H9 (cell line): ENCODE measurements around the gene CD48. TPM values are rescaled to one million over a fixed set of nuclear protein-coding genes. Genes with fewer than 3 reads are reported as not detected.

Experiments used
- DNase-seq: peaks from one replicate; pipeline ENCODE4 v3.0.0-alpha.2; 2017
- H2AFZ ChIP-seq: one replicate; pipeline ENCODE4 v1.6.1; 2013; ENCODE audit warnings: mild to moderate bottlenecking, low read length, control low read depth, moderate library complexity
- H2AK5ac ChIP-seq: 2 replicates; pipeline ENCODE4 v1.6.1; 2013; ENCODE audit warnings: low read length, control low read depth, mixed read lengths; ENCODE audit not compliant: insufficient read length
- H2BK120ac ChIP-seq: one replicate; pipeline ENCODE4 v1.6.1; 2013; ENCODE audit warnings: low read depth, mild to moderate bottlenecking, low read length, control low read depth, inconsistent platforms; ENCODE audit not compliant: poor library complexity, severe bottlenecking
- H2BK12ac ChIP-seq: 2 replicates; pipeline ENCODE4 v1.6.1; 2013; ENCODE audit warnings: low read length, control low read depth, mixed read lengths, low read depth; ENCODE audit not compliant: insufficient read length
- H2BK15ac ChIP-seq: 2 replicates; pipeline ENCODE4 v1.6.1; 2013; ENCODE audit warnings: low read depth, low read length, control low read depth
- H2BK20ac ChIP-seq: one replicate; pipeline ENCODE4 v1.6.1; 2013; ENCODE audit warnings: low read depth, mild to moderate bottlenecking, low read length, control low read depth, inconsistent platforms; ENCODE audit not compliant: poor library complexity, severe bottlenecking
- H2BK5ac ChIP-seq: 2 replicates; pipeline ENCODE4 v1.6.1; 2013; ENCODE audit warnings: low read length, control low read depth, mixed read lengths; ENCODE audit not compliant: insufficient read length
- H3K14ac ChIP-seq: 2 replicates; pipeline ENCODE4 v1.6.1; 2013; ENCODE audit warnings: low read length, control low read depth; ENCODE audit not compliant: insufficient read depth
- H3K18ac ChIP-seq: 2 replicates; pipeline ENCODE4 v1.6.1; 2013; ENCODE audit warnings: low read depth, mild to moderate bottlenecking, mixed read lengths, low read length, control low read depth; ENCODE audit not compliant: insufficient read length
- H3K23ac ChIP-seq: 2 replicates; pipeline ENCODE4 v1.6.1; 2013; ENCODE audit warnings: low read length, control low read depth, mixed read lengths, low read depth; ENCODE audit not compliant: insufficient read length
- H3K23me2 ChIP-seq: 2 replicates; pipeline ENCODE4 v1.6.1; 2013; ENCODE audit warnings: low read depth, mild to moderate bottlenecking, mixed read lengths, low read length, control low read depth; ENCODE audit not compliant: insufficient read length, poor library complexity, severe bottlenecking
- H3K27ac ChIP-seq: 2 replicates; pipeline ENCODE4 v1.5.1; 2013; ENCODE audit warnings: low read length, control low read depth, mixed read lengths, low read depth; ENCODE audit not compliant: insufficient read length
- H3K27me3 ChIP-seq: 2 replicates; pipeline ENCODE4 v1.6.1; 2013; ENCODE audit warnings: low read length, control low read depth, inconsistent platforms; ENCODE audit not compliant: insufficient read depth
- H3K4ac ChIP-seq: 2 replicates; pipeline ENCODE4 v1.6.1; 2013; ENCODE audit warnings: low read depth, mild to moderate bottlenecking, control low read depth, inconsistent platforms, low read length, moderate library complexity
- H3K4me1 ChIP-seq: 2 replicates; pipeline ENCODE4 v1.6.1; 2013; ENCODE audit warnings: low read length, control low read depth, inconsistent platforms; ENCODE audit not compliant: insufficient read depth
- H3K4me2 ChIP-seq: 2 replicates; pipeline ENCODE4 v1.6.1; 2013; ENCODE audit warnings: low read length, control low read depth, mixed read lengths; ENCODE audit not compliant: insufficient read length, insufficient read depth
- H3K56ac ChIP-seq: 2 replicates; pipeline ENCODE4 v1.6.1; 2013; ENCODE audit warnings: low read depth, mild to moderate bottlenecking, mixed read lengths, low read length, control low read depth; ENCODE audit not compliant: insufficient read length
- H3K79me1 ChIP-seq: 2 replicates; pipeline ENCODE4 v1.6.1; 2013; ENCODE audit warnings: low read depth, mild to moderate bottlenecking, moderate library complexity, low read length, control low read depth, inconsistent platforms; ENCODE audit not compliant: insufficient read depth, poor library complexity, severe bottlenecking
- H3K79me2 ChIP-seq: 2 replicates; pipeline ENCODE4 v1.6.1; 2013; ENCODE audit warnings: low read length, control low read depth, inconsistent platforms; ENCODE audit not compliant: insufficient read depth
- H3K9ac ChIP-seq: 2 replicates; pipeline ENCODE4 v1.6.1; 2013; ENCODE audit warnings: low read length, control low read depth, mixed read lengths; ENCODE audit not compliant: insufficient read length; ENCODE audit errors: extremely low read depth
- H3K9me3 ChIP-seq: one replicate; pipeline ENCODE4 v1.6.1; 2013; ENCODE audit warnings: low read depth, low read length, inconsistent platforms; ENCODE audit not compliant: control insufficient read depth
- H3T11ph ChIP-seq: one replicate; pipeline ENCODE4 v1.6.1; 2013; ENCODE audit warnings: mild to moderate bottlenecking, low read length, control low read depth, inconsistent platforms
- H4K20me1 ChIP-seq: one replicate; pipeline ENCODE4 v1.6.1; 2013; ENCODE audit not compliant: control insufficient read depth, insufficient read length, insufficient read depth
- H4K5ac ChIP-seq: 2 replicates; pipeline ENCODE4 v1.6.1; 2013; ENCODE audit warnings: low read depth, mild to moderate bottlenecking, mixed read lengths, low read length, control low read depth; ENCODE audit not compliant: insufficient read length
- H4K8ac ChIP-seq: replicated peaks from 2 replicates; pipeline ENCODE4 v1.6.1; 2013; ENCODE audit warnings: low read length, control low read depth, mixed read lengths, low read depth; ENCODE audit not compliant: insufficient read length
- H4K91ac ChIP-seq: 2 replicates; pipeline ENCODE4 v1.6.1; 2013; ENCODE audit warnings: low read depth, mild to moderate bottlenecking, moderate library complexity, mixed read lengths, low read length, control low read depth; ENCODE audit not compliant: insufficient read length
- H3K27ac Mint-ChIP-seq, 3 experiments: 2 replicates in 2 of 3; 3 replicates in 1 of 3; pipeline ENCODE4 v1.8.0; 2020 to 2021; ENCODE audit warnings: mixed read lengths in 3 of 3, mild to moderate bottlenecking in 1 of 3, moderate library complexity in 1 of 3
- H3K27me3 Mint-ChIP-seq: 2 replicates; pipeline ENCODE4 v1.8.0; 2021; ENCODE audit warnings: low read depth, mild to moderate bottlenecking, moderate library complexity, mixed read lengths
- H3K36me3 Mint-ChIP-seq, 3 experiments: 2 replicates in 2 of 3; 3 replicates in 1 of 3; pipeline ENCODE4 v1.8.0; 2020 to 2021; ENCODE audit warnings: low read depth in 3 of 3, mixed read lengths in 3 of 3; ENCODE audit not compliant: insufficient read depth in 1 of 3
- H3K4me1 Mint-ChIP-seq, 2 experiments: 2 replicates each; pipeline ENCODE4 v1.8.0; 2020; ENCODE audit warnings: mixed read lengths in 2 of 2
- H3K4me3 Mint-ChIP-seq, 2 experiments: 2 replicates in 1 of 2; 3 replicates in 1 of 2; pipeline ENCODE4 v1.8.0; 2020 to 2021; ENCODE audit warnings: mild to moderate bottlenecking in 2 of 2, mixed read lengths in 2 of 2, moderate library complexity in 1 of 2
- H3K9me3 Mint-ChIP-seq, 2 experiments: 2 replicates in 1 of 2; 3 replicates in 1 of 2; pipeline ENCODE4 v1.8.0; 2020; ENCODE audit warnings: mild to moderate bottlenecking in 2 of 2, mixed read lengths in 2 of 2, moderate library complexity in 1 of 2
- CTCF ChIP-seq: fragments of 200-600 bp; sonication (generic); conservative IDR thresholded peaks from 3 replicates; pipeline ENCODE4 v1.8.0; 2021; ENCODE audit warnings: antibody characterized with exemption, mild to moderate bottlenecking
- WGBS: extraction: QIAGEN DNeasy Blood & Tissue Kit; methylation state at CpG from one replicate; pipeline ENCODE4 v1.1.7; 2013; ENCODE audit warnings: missing lambda C conversion rate, low lambda C conversion rate, mixed read lengths; ENCODE audit not compliant: insufficient read length; ENCODE audit errors: extremely low coverage; 5-methylcytosine and 5-hydroxymethylcytosine counted together
- total RNA-seq: library from RNA; stranded (reverse); gene quantifications from 2 replicates; pipeline ENCODE4 v1.2.1, GENCODE V29; 2021

Gene CD48
- total RNA-seq, 1 experiment from 2014 or later = not detected

DNA sequence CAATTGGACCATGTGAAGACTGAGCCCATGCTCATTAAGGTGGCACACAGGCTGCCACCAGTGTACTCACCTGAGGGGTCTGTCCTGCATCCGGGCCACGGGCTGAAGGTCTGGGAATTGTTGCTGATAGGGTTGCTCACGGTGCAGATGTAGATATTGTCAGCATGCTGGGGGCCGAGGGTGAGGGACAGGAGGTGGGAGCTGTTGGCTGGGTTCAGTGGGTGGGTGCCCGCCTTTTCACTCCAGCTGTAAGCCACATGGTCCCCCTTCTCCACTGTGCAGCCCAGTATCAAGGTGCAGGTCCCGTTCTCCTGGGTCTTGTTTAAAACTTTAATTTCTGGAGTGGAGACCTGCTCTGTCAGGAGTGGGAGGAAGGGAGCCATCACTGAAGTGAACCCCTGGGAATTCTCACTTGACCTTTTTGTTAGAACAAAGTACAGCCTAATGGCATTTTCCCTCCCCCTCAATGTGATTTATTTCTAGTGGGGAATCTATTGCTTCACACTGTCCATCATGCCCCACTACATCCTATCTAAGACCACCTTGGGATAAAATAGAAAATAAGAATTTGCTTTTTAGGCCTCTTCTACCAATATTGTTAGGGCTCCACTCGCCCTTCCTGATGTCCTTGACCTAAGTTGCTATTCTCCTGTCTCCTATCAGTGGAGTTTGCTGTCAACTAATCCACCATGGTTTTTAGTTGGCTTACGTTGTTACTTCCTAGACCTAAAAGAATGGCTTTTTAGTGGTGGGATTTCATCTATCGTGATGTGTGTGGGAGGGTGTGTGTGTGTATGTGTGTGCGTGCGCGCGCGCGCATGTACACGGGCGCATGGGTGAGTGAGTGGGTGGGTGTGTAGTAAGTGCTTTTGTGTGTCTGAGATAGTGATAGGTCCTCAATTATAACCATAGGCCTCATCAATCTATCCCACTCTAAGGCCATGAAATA is 76.8 kb downstream of the CD48 start:
- no peak overlapping the region for H2BK20ac ChIP-seq

More for the DNA sequence above, 76.8 kb downstream of the CD48 start:
- H3K27me3 Mint-ChIP-seq = peaks cover 1% of the 10 kb centered on the region; the same call in 1 of the 2 replicates
- no peaks in the 10 kb centered on the region; the same call in 1 of the 2 replicates for H3K4me1 ChIP-seq
- H3K14ac ChIP-seq = no peak overlapping the region
- H3K79me2 ChIP-seq = no peaks in the 10 kb centered on the region
- no peak overlapping the region for H3K9ac ChIP-seq
- H4K91ac ChIP-seq = no peak overlapping the region
- H3K27me3 ChIP-seq = no peaks in the 10 kb centered on the region; the same call in 1 of the 2 replicates
- peaks cover 20% of the 10 kb centered on the region in 2 experiments for H3K4me1 Mint-ChIP-seq
- DNase-seq = no peak
- no peak overlapping the region for H3K4me3 Mint-ChIP-seq
- no peaks in the 10 kb centered on the region for H4K20me1 ChIP-seq
- no peak overlapping the region for H2AK5ac ChIP-seq
- no peaks in the 10 kb centered on the region; a peak in 1 of 5 replicates for H3K9me3 Mint-ChIP-seq
- H3K23ac ChIP-seq = no peak overlapping the region
- no peaks in the 10 kb centered on the region for H3K79me1 ChIP-seq
- no peak overlapping the region for H4K5ac ChIP-seq
- no peak overlapping the region for H2BK5ac ChIP-seq
- WGBS = no CpG with 5 or more reads among the region's 17 CpGs
- H3K4me2 ChIP-seq = no peak overlapping the region
- H3K36me3 Mint-ChIP-seq = no peaks in the 10 kb centered on the region; a peak in 1 of 7 replicates
- no peaks in the 10 kb centered on the region for H3K9me3 ChIP-seq
- no peak overlapping the region for H3T11ph ChIP-seq
- no peak overlapping the region for H3K27ac Mint-ChIP-seq
- H3K18ac ChIP-seq = no peak overlapping the region
- H2BK12ac ChIP-seq = no peak overlapping the region
- no peak overlapping the region for H3K27ac ChIP-seq
- H3K56ac ChIP-seq = no peak overlapping the region
- no peak for TF ChIP-seq CTCF
- no peak overlapping the region for H4K8ac ChIP-seq
- H2AFZ ChIP-seq = no peak overlapping the region
- H2BK120ac ChIP-seq = no peak overlapping the region
- H3K23me2 ChIP-seq = no peaks in the 10 kb centered on the region
- H2BK15ac ChIP-seq = no peak overlapping the region
- no peak overlapping the region for H3K4ac ChIP-seq
